Measurements from ENCODE around the gene KIF12. TPM values are rescaled to one million over a fixed set of nuclear protein-coding genes. Genes with fewer than 3 reads are reported as not detected.
A peak's percentile ranks its signal among the peaks of the same experiment; 100 is the strongest.

KIF12 gene
- total and polyA plus RNA-seq, 2 of the 13 experiments (the other 11 are each of a cell fraction or from before 2014, with no cell fraction given), result 1.8 to 12.5 TPM

DNA sequence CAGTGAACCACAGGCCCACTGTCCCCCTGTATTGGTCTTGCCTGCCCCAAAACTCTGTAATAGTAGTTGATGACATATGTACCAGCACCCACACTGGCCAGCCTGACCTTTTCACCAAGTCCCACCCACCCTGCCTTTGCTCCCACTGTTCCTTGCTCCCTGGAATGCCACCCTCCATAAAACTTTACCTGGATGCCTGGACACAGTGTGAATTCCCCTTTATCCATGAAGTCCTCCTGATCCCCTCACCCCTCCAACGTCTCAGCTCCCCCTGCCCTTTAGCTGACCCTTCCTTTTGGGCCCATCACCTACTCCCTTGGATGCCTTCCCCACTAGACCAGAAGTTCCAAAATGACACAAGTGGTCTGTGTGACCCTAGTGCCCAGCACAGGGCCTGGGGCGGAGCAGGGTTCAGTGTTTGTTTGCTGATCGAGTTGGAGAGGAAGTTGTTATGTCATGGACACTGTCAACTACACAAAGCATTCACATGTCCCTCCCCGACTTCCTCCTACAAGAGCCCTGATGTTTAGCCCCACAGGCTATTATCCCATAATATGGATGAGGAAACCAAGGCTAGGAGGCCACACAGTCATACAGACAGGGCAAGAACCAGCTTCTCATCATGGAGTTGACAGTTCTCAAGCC lies 37.1 kb downstream of the KIF12 start (continued):
- TF ChIP-seq PRMT3 (CRISPR knock-in tag; IDR thresholded peaks at IDR 0.05; ENCODE audit: borderline replicate concordance, low read depth) (no peak), ZMYM4 (CRISPR knock-in tag; IDR thresholded peaks at IDR 0.05) (peak; percentile 47; the same call in 1 of the 2 replicates), HDAC2 (CRISPR knock-in tag; IDR thresholded peaks at IDR 0.05) (peak; percentile 73), POGZ (CRISPR knock-in tag; IDR thresholded peaks at IDR 0.05) (peak; percentile 16; the same call in 1 of the 2 replicates), MEIS2 (CRISPR knock-in tag; IDR thresholded peaks at IDR 0.05) (0 out of 2 replicates have a peak, but pooled peaks have one; percentile 23), RCOR2 (CRISPR knock-in tag; IDR thresholded peaks at IDR 0.05) (peak; percentile 95), IRF1 (CRISPR knock-in tag; IDR thresholded peaks at IDR 0.05; ENCODE audit: low read depth) (no peak), SOX6 (IDR thresholded peaks at IDR 0.05) (no peak), SOX6 (CRISPR knock-in tag; IDR thresholded peaks at IDR 0.05) (peak; percentile 74), NFE2 (CRISPR knock-in tag; IDR thresholded peaks at IDR 0.05) (no peak), MYC (CRISPR knock-in tag; IDR thresholded peaks at IDR 0.05; ENCODE audit: borderline replicate concordance) (peak; percentile 40; the same call in 1 of the 2 replicates), ZNF292 (CRISPR knock-in tag; IDR thresholded peaks at IDR 0.05; ENCODE audit: borderline replicate concordance, low read depth) (peak; percentile 31; the same call in 1 of the 2 replicates), ZNF317 (CRISPR knock-in tag; IDR thresholded peaks at IDR 0.05) (0 out of 2 replicates have a peak, but pooled peaks have one; percentile 48), ZNF121 (CRISPR knock-in tag; IDR thresholded peaks at IDR 0.05) (peak; percentile 25; the same call in 1 of the 2 replicates), KDM4B (CRISPR knock-in tag; IDR thresholded peaks at IDR 0.05) (no peak), SP4 (CRISPR knock-in tag; IDR thresholded peaks at IDR 0.05) (peak; percentile 10; the same call in 1 of the 2 replicates), FOXO1 (CRISPR knock-in tag; IDR thresholded peaks at IDR 0.05) (peak; percentile 79; the same call in 1 of the 2 replicates), ELF1 (CRISPR knock-in tag; IDR thresholded peaks at IDR 0.05) (0 out of 2 replicates have a peak, but pooled peaks have one; percentile 18), POLR2A (IDR thresholded peaks at IDR 0.05; ENCODE audit: insufficient read depth in 1 of 2, low read depth in 2 of 2, low read length in 2 of 2) (peak in 1 of 2 experiments; percentile 30; a peak in 1 of 4 replicates), NFIC (IDR thresholded peaks at IDR 0.05; ENCODE audit: low read length) (no peak), ZSCAN9 (CRISPR knock-in tag; IDR thresholded peaks at IDR 0.05; ENCODE audit: borderline replicate concordance) (no peak)
- TF ChIP-seq, protein P1, sequence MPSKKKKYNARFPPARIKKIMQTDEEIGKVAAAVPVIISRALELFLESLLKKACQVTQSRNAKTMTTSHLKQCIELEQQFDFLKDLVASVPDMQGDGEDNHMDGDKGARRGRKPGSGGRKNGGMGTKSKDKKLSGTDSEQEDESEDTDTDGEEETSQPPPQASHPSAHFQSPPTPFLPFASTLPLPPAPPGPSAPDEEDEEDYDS (CRISPR knock-in tag; IDR thresholded peaks at IDR 0.05), result peak; percentile 54; the same call in 1 of the 2 replicates
- TF ChIP-seq, protein P2, sequence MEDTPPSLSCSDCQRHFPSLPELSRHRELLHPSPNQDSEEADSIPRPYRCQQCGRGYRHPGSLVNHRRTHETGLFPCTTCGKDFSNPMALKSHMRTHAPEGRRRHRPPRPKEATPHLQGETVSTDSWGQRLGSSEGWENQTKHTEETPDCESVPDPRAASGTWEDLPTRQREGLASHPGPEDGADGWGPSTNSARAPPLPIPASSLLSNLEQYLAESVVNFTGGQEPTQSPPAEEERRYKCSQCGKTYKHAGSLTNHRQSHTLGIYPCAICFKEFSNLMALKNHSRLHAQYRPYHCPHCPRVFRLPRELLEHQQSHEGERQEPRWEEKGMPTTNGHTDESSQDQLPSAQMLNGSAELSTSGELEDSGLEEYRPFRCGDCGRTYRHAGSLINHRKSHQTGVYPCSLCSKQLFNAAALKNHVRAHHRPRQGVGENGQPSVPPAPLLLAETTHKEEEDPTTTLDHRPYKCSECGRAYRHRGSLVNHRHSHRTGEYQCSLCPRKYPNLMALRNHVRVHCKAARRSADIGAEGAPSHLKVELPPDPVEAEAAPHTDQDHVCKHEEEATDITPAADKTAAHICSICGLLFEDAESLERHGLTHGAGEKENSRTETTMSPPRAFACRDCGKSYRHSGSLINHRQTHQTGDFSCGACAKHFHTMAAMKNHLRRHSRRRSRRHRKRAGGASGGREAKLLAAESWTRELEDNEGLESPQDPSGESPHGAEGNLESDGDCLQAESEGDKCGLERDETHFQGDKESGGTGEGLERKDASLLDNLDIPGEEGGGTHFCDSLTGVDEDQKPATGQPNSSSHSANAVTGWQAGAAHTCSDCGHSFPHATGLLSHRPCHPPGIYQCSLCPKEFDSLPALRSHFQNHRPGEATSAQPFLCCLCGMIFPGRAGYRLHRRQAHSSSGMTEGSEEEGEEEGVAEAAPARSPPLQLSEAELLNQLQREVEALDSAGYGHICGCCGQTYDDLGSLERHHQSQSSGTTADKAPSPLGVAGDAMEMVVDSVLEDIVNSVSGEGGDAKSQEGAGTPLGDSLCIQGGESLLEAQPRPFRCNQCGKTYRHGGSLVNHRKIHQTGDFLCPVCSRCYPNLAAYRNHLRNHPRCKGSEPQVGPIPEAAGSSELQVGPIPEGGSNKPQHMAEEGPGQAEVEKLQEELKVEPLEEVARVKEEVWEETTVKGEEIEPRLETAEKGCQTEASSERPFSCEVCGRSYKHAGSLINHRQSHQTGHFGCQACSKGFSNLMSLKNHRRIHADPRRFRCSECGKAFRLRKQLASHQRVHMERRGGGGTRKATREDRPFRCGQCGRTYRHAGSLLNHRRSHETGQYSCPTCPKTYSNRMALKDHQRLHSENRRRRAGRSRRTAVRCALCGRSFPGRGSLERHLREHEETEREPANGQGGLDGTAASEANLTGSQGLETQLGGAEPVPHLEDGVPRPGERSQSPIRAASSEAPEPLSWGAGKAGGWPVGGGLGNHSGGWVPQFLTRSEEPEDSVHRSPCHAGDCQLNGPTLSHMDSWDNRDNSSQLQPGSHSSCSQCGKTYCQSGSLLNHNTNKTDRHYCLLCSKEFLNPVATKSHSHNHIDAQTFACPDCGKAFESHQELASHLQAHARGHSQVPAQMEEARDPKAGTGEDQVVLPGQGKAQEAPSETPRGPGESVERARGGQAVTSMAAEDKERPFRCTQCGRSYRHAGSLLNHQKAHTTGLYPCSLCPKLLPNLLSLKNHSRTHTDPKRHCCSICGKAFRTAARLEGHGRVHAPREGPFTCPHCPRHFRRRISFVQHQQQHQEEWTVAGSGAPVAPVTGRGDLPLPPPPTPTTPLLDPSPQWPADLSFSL (CRISPR knock-in tag; IDR thresholded peaks at IDR 0.05), result peak; percentile 14; the same call in 1 of the 2 replicates
